Suprapubic skin (tissue), 4 donors: ENCODE results near the gene IFI27. TPM values are rescaled to one million over a fixed set of nuclear protein-coding genes. Genes with fewer than 3 reads are reported as not detected.

Experiments used
- DNase-seq, 2 donors: peaks; one replicate each; pipeline ENCODE4 v3.0.0-alpha.2; 2019; ENCODE audit warnings: low spot score in 2 of 2
- H3K27ac ChIP-seq: fragments of 200-600 bp; sonication (generic); one replicate; pipeline ENCODE4 v1.5.1; 2019
- H3K27me3 ChIP-seq: fragments of 200-600 bp; sonication (generic); one replicate; pipeline ENCODE4 v1.5.1; 2019
- H3K36me3 ChIP-seq: fragments of 200-600 bp; sonication (generic); one replicate; pipeline ENCODE4 v1.5.1; 2019
- H3K4me1 ChIP-seq: fragments of 200-600 bp; sonication (generic); one replicate; pipeline ENCODE4 v1.5.1; 2019
- H3K4me3 ChIP-seq: fragments of 200-600 bp; sonication (generic); one replicate; pipeline ENCODE4 v1.5.1; 2019; ENCODE audit warnings: mild to moderate bottlenecking
- H3K9me3 ChIP-seq: fragments of 200-600 bp; sonication (generic); one replicate; pipeline ENCODE4 v1.5.1; 2019
- CTCF ChIP-seq, 2 donors: fragments of 200-600 bp in 1 of 2; fragments of 450-650 bp in 1 of 2; sonication (generic) in 1 of 2; IDR thresholded peaks; one replicate each; pipeline ENCODE4 v1.5.1; 2016 to 2019; ENCODE audit warnings: antibody characterized with exemption in 2 of 2, mild to moderate bottlenecking in 1 of 2, moderate library complexity in 1 of 2
- EP300 ChIP-seq: sonication (generic); formaldehyde crosslinking; IDR thresholded peaks from one replicate; pipeline ENCODE4 v1.6.1; 2017; ENCODE audit warnings: antibody characterized with exemption
- POLR2A ChIP-seq, 2 donors: fragments of 450-650 bp; IDR thresholded peaks; one replicate each; pipeline ENCODE4 v1.6.1; 2017; ENCODE audit warnings: antibody characterized with exemption in 2 of 2, mild to moderate bottlenecking in 2 of 2, moderate library complexity in 2 of 2
- POLR2AphosphoS5 ChIP-seq, 3 donors: sonication (generic); formaldehyde crosslinking; IDR thresholded peaks; one replicate each; pipeline ENCODE4 v1.6.1; 2017; ENCODE audit warnings: antibody characterized with exemption in 3 of 3
- WGBS: methylation state at CpG from one replicate; pipeline ENCODE4 v1.1.5; 2018; 5-methylcytosine and 5-hydroxymethylcytosine counted together
- total RNA-seq, 4 donors: library from RNA; depleted of rRNA; stranded (reverse); fragments of >200 nt; gene quantifications; one replicate each; pipeline ENCODE4 v1.1.0, GENCODE V29; 2016

The IFI27 gene
- total RNA-seq, 4 donors from 2014 or later = 26.9 to 197 (median 142) TPM

- DNase-seq = peak; percentile 44 to 56
- TF ChIP-seq CTCF (IDR thresholded peaks at IDR 0.05) (no peak), EP300 (no peak)
- Histone ChIP-seq H3K4me3 (no peak overlapping the region), H3K4me1 (peaks cover 37% of the 10 kb centered on the region), H3K27me3 (no peaks in the 10 kb centered on the region), H3K9me3 (peaks cover 8% of the 10 kb centered on the region), H3K27ac (peak overlapping the region; percentile 46), H3K36me3 (no peaks in the 10 kb centered on the region)
- WGBS = 5% methylated on average over 4 of the region's 4 CpGs
These were observed 4.6 kb downstream of the IFI27 start for GRCh38 chr14:94115058-94115591.

DNA sequence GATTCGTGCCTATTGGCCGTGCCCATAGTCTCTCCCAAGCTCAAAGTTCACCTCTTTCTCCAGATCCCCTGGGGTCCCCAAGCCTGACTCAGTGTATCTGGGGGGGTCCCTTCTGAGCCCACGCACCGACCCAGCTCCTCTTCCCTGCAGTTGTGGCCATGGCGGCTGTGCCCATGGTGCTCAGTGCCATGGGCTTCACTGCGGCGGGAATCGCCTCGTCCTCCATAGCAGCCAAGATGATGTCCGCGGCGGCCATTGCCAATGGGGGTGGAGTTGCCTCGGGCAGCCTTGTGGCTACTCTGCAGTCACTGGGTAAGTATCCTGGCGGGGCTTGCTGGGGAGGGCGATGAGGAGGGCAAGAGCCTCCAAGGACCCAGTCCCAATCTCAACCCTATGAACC is 5.1 kb downstream of the IFI27 start:
- Histone ChIP-seq H3K27ac (peak overlapping the region; percentile 5), H3K36me3 (no peaks in the 10 kb centered on the region), H3K4me3 (no peak overlapping the region), H3K4me1 (peaks cover 34% of the 10 kb centered on the region), H3K27me3 (no peaks in the 10 kb centered on the region), H3K9me3 (peaks cover 12% of the 10 kb centered on the region)
- DNase-seq = peak; percentile 56 to 61
- 94% methylated on average over 14 of the region's 15 CpGs for WGBS
- TF ChIP-seq EP300 = no peak
- TF ChIP-seq POLR2A (IDR thresholded peaks at IDR 0.05) = no peak
- no peak for TF ChIP-seq POLR2AphosphoS5 (IDR thresholded peaks at IDR 0.05)

GRCh38 chr14:94116701-94117100 is 6.2 kb downstream of the IFI27 start:
- no peaks in the 10 kb centered on the region for H3K36me3 ChIP-seq
- no peak overlapping the region for H3K27ac ChIP-seq
- peaks cover 31% of the 10 kb centered on the region for H3K4me1 ChIP-seq
- H3K9me3 ChIP-seq = peaks cover 12% of the 10 kb centered on the region
- TF ChIP-seq EP300 = no peak
- no peak for TF ChIP-seq POLR2A (IDR thresholded peaks at IDR 0.05)
- no peak for TF ChIP-seq CTCF (IDR thresholded peaks at IDR 0.05)
- TF ChIP-seq POLR2AphosphoS5 (IDR thresholded peaks at IDR 0.05) = no peak
- WGBS = 93% methylated on average over 10 of the region's 10 CpGs
- no peak overlapping the region for H3K4me3 ChIP-seq
- H3K27me3 ChIP-seq = no peaks in the 10 kb centered on the region
- peak; percentile 46 to 48 for DNase-seq

- Histone ChIP-seq H3K36me3 (no peaks in the 10 kb centered on the region), H3K9me3 (peaks cover 12% of the 10 kb centered on the region), H3K4me3 (no peak overlapping the region), H3K27me3 (no peaks in the 10 kb centered on the region), H3K4me1 (peaks cover 25% of the 10 kb centered on the region), H3K27ac (no peak overlapping the region)
- WGBS = 82% methylated on average over 9 of the region's 9 CpGs
- peak; percentile 18 to 36 for DNase-seq
- TF ChIP-seq POLR2A (IDR thresholded peaks at IDR 0.05) = no peak
- no peak for TF ChIP-seq CTCF (IDR thresholded peaks at IDR 0.05)
- TF ChIP-seq POLR2AphosphoS5 (IDR thresholded peaks at IDR 0.05) = no peak
- TF ChIP-seq EP300 = no peak
These were observed 7.3 kb downstream of the IFI27 start for GRCh38 chr14:94117856-94118255.

GRCh38 chr14:94119071-94119470 is 8.5 kb downstream of the IFI27 start:
- TF ChIP-seq POLR2A (IDR thresholded peaks at IDR 0.05) (no peak), POLR2AphosphoS5 (IDR thresholded peaks at IDR 0.05) (no peak), EP300 (no peak), CTCF (IDR thresholded peaks at IDR 0.05) (no peak)
- peak; percentile 22 to 24 for DNase-seq
- Histone ChIP-seq H3K36me3 (no peaks in the 10 kb centered on the region), H3K27me3 (no peaks in the 10 kb centered on the region), H3K9me3 (peaks cover 12% of the 10 kb centered on the region), H3K4me1 (peaks cover 14% of the 10 kb centered on the region), H3K4me3 (no peak overlapping the region), H3K27ac (no peak overlapping the region)
